GM21576 (cell line): ENCODE results near the gene CCDC195.
"Not testable (repeated sequence)": the region's sequence is repeated elsewhere in the genome, so short reads cannot be mapped to it uniquely, and the experiment has no call there.

Experiments used
- ATAC-seq: cut with Tn5 transposase; IDR thresholded peaks from one replicate; pipeline ENCODE4 v1.9.1; 2021; ENCODE audit warnings: mild to moderate bottlenecking, moderate library complexity; ENCODE audit not compliant: unreplicated experiment

The CCDC195 gene

DNA sequence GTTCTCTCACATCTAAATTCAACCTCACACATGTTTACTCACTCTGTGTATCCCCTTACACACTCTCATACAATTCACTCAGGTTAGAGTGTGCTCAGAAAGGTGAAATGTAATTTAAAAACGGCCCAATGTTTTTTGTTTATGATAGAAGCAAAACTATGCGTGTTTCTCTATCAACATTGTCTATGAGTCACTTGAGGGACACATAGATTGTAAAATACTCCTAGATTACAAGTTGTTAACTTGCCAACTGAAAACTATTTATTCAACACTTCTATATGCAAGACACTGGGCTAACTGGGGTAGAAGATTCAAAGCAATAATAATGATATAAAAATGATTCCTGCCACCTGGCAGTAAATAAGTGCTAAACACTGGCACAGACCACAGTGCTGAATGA is 24.6 kb downstream of the CCDC195 start:
- ATAC-seq: no peak

- ATAC-seq: no peak
These were observed 25.3 kb downstream of the CCDC195 start for GRCh38 chr2:224690868-224691267.

- no peak for ATAC-seq
These were observed 26.6 kb downstream of the CCDC195 start for GRCh38 chr2:224689539-224689938.

DNA sequence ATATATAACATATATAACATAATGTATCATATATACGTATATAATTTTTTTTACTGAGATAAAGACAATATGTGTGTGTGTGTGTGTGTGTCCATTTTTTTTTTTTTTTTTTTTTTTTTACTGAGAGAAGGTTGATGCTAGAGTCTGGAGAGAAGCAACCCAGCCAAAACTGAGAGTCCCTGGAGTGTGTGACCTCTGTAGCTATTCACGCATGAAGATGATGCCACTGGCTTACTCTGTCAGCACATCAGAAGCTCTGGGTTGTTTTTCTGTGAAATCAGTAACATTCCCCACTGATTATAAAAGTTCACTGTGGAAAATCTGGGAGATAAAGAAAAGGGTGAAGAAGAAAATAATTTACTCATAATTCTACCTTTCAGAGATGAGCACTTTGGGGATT is 27.2 kb downstream of the CCDC195 start:
- ATAC-seq: no peak

GRCh38 chr2:224687156-224687555 is 29.0 kb downstream of the CCDC195 start:
- ATAC-seq: no peak

DNA sequence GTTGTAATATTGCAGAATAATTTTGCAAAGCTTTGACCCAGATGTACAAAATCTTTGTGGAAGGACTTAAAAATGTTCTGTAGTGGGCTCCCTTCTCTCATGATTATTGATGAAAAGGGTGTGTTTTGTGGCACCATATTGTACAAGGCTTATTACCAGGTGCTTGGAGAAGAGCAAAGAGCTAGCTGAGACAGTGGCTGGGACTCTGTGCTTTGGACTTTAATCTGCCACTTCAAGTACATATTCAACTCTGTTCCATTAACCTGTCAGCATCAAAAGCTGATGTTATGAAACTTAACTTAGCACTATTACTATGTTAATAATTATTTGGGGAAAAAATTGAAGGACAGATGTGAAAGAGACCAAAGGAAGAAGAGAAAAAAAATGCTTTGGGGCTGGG is 31.0 kb downstream of the CCDC195 start:
- ATAC-seq: no peak

DNA sequence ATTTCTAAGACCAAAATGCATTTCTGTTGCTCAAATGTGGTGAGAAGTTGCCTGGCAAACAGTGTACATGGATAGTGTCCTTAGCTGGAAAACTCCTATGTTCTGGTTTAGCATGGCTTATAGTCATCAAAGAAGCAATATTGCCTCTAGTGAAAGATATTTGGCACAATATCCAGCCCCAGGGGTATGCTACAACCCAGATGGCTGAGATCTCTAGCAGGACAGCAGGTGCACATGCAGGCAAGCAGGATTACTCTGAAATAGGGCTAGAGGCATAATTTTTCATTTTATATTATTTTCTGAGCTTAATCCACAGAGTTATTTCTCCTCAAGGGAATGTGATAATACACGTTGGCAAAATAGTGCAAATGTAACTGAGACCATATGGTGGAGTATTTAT is 34.0 kb downstream of the CCDC195 start:
- no peak for ATAC-seq

GRCh38 chr2:224671731-224672130 is 44.4 kb downstream of the CCDC195 start:
- ATAC-seq: no peak

DNA sequence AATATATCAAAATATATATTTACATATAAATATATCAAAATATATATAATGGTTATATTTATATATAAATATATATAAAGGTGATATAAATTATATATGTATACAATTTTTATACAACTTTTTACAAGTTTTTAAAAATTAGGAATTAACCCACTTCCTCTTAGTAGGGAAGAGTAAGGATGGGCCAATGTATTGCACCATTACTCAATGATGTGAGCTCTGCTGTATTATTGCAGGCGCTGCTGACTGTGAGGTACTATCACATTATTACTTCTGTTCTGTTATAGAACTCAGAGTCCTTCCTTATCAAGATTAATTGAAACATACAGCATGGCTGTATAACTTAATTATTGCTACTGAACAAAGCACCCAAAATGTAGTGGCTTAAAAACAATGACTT is 46.0 kb downstream of the CCDC195 start:
- ATAC-seq: no peak

GRCh38 chr2:224669449-224669848 is 46.7 kb downstream of the CCDC195 start:
- ATAC-seq: no peak

- ATAC-seq: no peak
These were observed 47.8 kb downstream of the CCDC195 start for GRCh38 chr2:224668123-224668909.

- peak; percentile 96 for ATAC-seq
These were observed 49.1 kb downstream of the CCDC195 start for GRCh38 chr2:224666951-224667553.

DNA sequence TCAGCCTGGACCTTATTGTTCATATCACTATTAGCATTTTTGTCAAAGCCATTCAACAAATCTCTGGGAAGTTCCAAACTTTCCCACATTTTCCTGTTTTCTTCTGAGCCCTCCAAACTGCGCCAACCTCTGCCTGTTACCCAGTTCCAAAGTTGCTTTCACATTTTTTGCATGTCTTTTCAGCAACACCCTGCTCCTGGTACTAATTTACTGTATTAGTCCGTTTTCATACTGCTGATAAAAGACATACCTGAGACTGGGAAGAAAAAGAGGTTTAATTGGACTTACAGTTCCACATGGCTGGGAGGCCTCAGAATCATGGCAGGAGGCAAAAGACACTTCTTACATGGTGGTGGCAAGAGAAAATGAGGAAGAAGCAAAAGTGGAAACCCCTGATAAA is 52.8 kb downstream of the CCDC195 start:
- ATAC-seq: not testable (repeated sequence)

- not testable (repeated sequence) for ATAC-seq
These were observed 54.5 kb downstream of the CCDC195 start for GRCh38 chr2:224661708-224662107.

GRCh38 chr2:224659714-224660113 is 56.5 kb downstream of the CCDC195 start:
- no peak for ATAC-seq

DNA sequence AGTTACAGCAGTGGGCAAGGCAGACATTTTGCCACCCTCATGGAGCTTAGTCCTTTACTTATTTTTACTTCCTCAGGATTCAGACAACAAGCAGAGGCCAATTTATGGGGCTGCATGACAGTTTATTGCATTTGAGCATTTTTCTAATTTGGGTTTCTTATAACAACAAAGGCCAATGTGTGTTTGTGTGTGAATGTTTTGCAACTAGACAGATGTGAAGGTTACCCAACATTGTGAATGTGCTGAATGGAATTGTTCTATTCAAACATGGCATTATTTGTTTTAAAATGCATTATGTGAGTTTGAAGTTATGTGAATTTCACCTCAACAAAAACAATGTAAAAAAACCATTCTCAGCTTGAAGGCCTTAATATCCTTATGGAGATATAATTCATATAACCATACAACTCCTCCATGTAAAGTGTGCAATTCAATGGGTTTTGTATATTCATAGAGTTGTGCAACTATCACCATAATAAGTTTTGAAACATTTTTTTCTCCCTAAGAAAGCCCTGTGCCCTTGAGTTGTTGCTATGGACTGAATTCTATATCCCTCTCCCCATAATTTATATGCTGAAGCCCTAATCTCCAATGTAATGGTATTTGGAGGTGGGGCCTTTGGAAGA is 57.3 kb downstream of the CCDC195 start:
- ATAC-seq: no peak

DNA sequence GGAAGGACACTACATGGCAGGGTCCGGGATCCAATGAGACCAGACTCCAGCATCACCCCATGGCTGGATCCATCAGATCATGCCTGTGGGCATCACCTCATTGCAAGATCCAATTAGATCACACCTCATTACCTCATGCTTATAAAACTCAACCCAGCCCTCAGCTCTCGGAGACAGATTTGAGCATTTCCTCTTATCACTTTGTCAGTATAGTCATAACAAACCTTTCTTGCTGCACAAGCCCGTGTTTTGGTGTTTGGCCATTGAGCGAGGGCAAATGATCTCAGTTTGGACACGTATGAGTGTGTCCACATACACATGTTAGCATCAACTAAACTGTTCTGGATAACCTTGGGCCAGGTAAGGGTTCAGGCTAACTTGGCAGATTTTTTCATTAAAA is 58.8 kb downstream of the CCDC195 start:
- no peak for ATAC-seq

GRCh38 chr2:224655006-224655537 is 61.1 kb downstream of the CCDC195 start:
- ATAC-seq: no peak
